PC-3 (cell line): Measurements from ENCODE around the gene SH3GL3.

Source experiments
- CTCF ChIP-seq: fragments of 300-600 bp; sonication (generic); conservative IDR thresholded peaks from 2 replicates; pipeline ENCODE4 v1.5.1; 2017; ENCODE audit warnings: antibody characterized with exemption, low read depth, mild to moderate bottlenecking, low read length
- EZH2 ChIP-seq: fragments of 300-600 bp; sonication (generic); IDR thresholded peaks from one replicate; pipeline ENCODE4 v1.6.1; 2017; ENCODE audit warnings: antibody characterized with exemption, mild to moderate bottlenecking, low read length; ENCODE audit not compliant: unreplicated experiment

DNA sequence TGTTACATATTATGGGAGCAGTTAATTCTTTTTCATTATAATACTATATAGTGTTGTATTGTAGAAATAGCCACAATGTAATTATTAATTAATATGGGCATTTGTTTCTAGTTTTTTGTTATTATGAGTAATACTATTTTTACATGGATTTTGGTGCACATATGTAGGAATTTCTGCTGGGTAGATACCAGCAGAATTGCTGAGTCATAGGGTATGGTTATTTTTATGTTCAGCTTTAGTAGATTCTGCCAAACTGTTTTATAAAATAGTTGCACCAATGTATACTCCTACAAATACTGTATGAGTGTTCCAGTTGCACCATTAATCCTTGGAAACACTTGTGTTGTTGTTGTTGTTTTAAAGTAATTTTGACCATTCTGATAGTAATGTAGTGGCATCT, 91.5 kb downstream of the SH3GL3 start:
- TF ChIP-seq CTCF (no peak), EZH2 (no peak)
